SK-N-MC (cell line): Measurements from ENCODE around the gene LMF1.
"Not testable (repeated sequence)": the region's sequence is repeated elsewhere in the genome, so short reads cannot be mapped to it uniquely, and the experiment has no call there.

ENCODE experiments used
- EZH2 ChIP-seq: fragments of 200-600 bp; sonication (generic); IDR thresholded peaks from one replicate; pipeline ENCODE4 v1.6.1; 2017; ENCODE audit warnings: antibody characterized with exemption
- POLR2AphosphoS5 ChIP-seq: IDR thresholded peaks from 2 replicates; pipeline ENCODE4 v1.6.1; 2012; ENCODE audit warnings: mild to moderate bottlenecking, low read depth, low read length, borderline replicate concordance

DNA sequence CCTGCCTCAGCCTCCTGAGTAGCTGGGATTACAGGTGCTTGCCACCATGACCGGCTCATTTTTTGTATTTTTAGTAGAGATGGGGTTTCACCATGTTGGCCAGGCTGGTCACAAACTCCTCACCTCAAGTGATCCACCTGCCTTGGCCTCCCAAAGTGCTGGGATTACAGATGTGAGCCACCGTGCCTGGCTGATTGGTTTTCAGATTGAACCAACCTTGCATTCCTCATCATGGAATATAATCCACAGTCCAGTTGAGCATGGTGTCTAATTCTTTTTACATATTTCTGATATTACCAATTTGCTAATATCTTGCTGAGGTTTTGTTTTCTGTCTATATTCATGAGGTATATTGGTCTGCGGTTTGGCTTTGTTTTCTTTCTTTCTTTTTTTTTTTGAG, 134.0 kb downstream of the LMF1 start:
- TF ChIP-seq EZH2, POLR2AphosphoS5: not testable (repeated sequence)
